ENCODE measurements around the gene ZNF624.

GRCh38 chr17:16599537-16599936 lies 54.1 kb downstream of the ZNF624 start:
- TF ChIP-seq, protein P1, sequence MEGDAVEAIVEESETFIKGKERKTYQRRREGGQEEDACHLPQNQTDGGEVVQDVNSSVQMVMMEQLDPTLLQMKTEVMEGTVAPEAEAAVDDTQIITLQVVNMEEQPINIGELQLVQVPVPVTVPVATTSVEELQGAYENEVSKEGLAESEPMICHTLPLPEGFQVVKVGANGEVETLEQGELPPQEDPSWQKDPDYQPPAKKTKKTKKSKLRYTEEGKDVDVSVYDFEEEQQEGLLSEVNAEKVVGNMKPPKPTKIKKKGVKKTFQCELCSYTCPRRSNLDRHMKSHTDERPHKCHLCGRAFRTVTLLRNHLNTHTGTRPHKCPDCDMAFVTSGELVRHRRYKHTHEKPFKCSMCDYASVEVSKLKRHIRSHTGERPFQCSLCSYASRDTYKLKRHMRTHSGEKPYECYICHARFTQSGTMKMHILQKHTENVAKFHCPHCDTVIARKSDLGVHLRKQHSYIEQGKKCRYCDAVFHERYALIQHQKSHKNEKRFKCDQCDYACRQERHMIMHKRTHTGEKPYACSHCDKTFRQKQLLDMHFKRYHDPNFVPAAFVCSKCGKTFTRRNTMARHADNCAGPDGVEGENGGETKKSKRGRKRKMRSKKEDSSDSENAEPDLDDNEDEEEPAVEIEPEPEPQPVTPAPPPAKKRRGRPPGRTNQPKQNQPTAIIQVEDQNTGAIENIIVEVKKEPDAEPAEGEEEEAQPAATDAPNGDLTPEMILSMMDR (IDR thresholded peaks at IDR 0.05), result no peak
- TF ChIP-seq POLR2AphosphoS5 (IDR thresholded peaks at IDR 0.05; ENCODE audit: insufficient read depth in 1 of 2, low read depth in 1 of 2), result no peak
- TF ChIP-seq POLR2A (IDR thresholded peaks at IDR 0.05), result no peak

All from vagina (tissue), 2 donors.